ENCODE measurements around the gene TMEM123. TPM values are rescaled to one million over a fixed set of nuclear protein-coding genes. Genes with fewer than 3 reads are reported as not detected.
A peak's percentile ranks its signal among the peaks of the same experiment; 100 is the strongest.

The TMEM123 gene
- 10 to 100 TPM; 32.5 to 43.7 (median 33.1) TPM for polyA plus RNA-seq

GRCh38 chr11:102452461-102453301 is at the start of gene TMEM123:
Gene TMEM123, minus strand, starts transcription at chr11:102452765. Its CDS starts 142 bp downstream, at chr11:102452623.
- 1% methylated on average over 80 to 83 of the region's 83 CpGs for WGBS, 3 donors
- peak within 1 kb of the TSS; percentile 51 for H3K27ac ChIP-seq (ENCODE audit: low read depth, low read length)

DNA sequence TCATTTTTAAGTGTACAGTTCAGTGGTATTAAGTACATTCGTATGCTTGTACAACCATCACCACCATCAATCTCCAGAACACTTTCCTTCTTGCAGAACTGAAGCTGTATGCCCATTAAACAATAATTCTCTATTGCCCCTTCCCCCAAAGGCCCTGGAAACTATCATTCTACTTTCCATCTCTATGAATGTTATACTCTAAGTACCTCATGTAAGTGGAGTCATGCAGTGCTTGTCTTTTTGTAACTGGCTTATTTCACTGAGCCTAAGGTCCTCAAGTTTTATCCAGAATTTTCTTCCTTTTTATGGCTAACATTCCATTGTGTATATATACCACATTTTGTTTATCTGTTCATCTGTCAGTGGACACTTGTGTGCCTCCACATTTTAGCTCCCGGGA is 48.3 kb upstream of the TMEM123 start:
- no peak overlapping the region for H3K27ac ChIP-seq (ENCODE audit: low read depth, low read length)
- WGBS, 3 donors: 70 to 76% (median 70%) methylated on average over 2 of the region's 2 CpGs

GRCh38 chr11:102499931-102500330 is 47.4 kb upstream of the TMEM123 start:
- H3K27ac ChIP-seq (ENCODE audit: low read depth, low read length): no peak overlapping the region
- WGBS, 3 donors: 27 to 71% (median 46%) methylated on average over 2 of the region's 2 CpGs

- WGBS, 3 donors: 89 to 91% (median 90%) methylated on average over 3 of the region's 3 CpGs
- no peak overlapping the region for H3K27ac ChIP-seq (ENCODE audit: low read depth, low read length)
Observed at GRCh38 chr11:102499151-102499550, 46.6 kb upstream of the TMEM123 start.

DNA sequence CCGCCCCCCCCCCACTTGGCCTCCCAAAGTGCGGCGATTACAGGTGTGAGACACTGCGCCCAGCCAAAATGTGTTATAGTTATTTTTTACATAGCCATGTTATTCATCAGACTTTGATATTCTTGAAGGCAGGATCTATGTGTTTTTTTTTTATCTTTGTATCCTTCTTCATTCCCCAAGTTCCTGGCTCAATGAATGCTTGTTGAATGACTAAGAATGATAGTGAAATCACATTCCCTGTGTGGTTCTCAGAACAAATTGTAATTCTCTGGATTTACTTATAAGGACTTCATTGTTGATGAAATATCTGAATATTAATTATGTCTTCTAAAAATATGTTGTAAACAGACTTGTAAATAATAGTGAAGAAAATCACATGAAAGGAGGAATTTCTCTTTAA is 44.5 kb upstream of the TMEM123 start:
- WGBS, 3 donors: 75 to 96% (median 95%) methylated on average over 3 to 4 of the region's 4 CpGs
- H3K27ac ChIP-seq (ENCODE audit: low read depth, low read length): no peak overlapping the region

GRCh38 chr11:102495161-102496042 is 42.8 kb upstream of the TMEM123 start:
- WGBS, 3 donors: 36 to 42% (median 37%) methylated on average over 12 of the region's 12 CpGs
- H3K27ac ChIP-seq (ENCODE audit: low read depth, low read length): no peak overlapping the region

DNA sequence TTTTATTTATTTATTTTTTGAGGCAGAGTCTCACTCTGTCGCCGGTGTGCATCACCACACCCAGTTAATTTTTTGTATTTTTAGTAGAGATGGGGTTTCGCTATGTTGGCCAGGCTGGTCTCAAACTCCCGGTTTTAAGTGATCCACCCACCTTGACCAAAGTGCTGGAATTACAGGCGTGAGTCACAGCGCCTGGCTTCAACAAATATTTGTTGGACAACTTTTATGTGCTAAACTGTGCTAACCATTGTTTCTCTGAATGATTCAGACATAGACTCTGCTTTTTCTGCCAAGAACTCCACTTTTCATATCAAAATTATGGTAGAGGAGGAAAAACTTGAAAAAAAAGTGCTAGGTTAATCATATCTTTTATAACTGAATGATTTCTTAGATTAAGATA is 41.7 kb upstream of the TMEM123 start:
- H3K27ac ChIP-seq (ENCODE audit: low read depth, low read length): no peak overlapping the region
- 56 to 80% (median 80%) methylated on average over 6 of the region's 6 CpGs for WGBS, 3 donors

DNA sequence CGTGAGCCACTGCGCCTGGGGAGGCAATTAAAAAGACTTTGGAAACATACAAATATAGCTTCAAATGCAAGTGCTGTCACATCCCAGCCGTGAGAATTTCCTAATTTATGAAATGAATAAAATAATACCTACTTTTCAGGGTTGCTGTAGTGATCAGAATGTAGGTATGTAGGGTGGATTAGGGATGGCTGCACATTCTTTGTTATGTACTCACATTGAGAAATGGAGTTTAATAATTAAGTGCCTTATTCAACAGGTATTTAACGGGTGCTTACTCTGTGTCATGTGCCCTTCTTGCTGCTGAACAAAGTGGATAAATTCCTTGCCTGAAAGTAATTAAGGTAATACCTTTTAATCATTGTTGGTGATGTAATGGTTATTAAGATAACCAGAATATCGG is 41.0 kb upstream of the TMEM123 start:
- WGBS, 3 donors: 66 to 90% (median 89%) methylated on average over 5 of the region's 5 CpGs

GRCh38 chr11:102491969-102492368 is 39.4 kb upstream of the TMEM123 start:
- WGBS, 3 donors: 94 to 98% (median 97%) methylated on average over 2 of the region's 2 CpGs
- no peak overlapping the region for H3K27ac ChIP-seq (ENCODE audit: low read depth, low read length)

More for the DNA sequence above, 41.0 kb upstream of the TMEM123 start:
- H3K27ac ChIP-seq (ENCODE audit: low read depth, low read length): no peak overlapping the region

DNA sequence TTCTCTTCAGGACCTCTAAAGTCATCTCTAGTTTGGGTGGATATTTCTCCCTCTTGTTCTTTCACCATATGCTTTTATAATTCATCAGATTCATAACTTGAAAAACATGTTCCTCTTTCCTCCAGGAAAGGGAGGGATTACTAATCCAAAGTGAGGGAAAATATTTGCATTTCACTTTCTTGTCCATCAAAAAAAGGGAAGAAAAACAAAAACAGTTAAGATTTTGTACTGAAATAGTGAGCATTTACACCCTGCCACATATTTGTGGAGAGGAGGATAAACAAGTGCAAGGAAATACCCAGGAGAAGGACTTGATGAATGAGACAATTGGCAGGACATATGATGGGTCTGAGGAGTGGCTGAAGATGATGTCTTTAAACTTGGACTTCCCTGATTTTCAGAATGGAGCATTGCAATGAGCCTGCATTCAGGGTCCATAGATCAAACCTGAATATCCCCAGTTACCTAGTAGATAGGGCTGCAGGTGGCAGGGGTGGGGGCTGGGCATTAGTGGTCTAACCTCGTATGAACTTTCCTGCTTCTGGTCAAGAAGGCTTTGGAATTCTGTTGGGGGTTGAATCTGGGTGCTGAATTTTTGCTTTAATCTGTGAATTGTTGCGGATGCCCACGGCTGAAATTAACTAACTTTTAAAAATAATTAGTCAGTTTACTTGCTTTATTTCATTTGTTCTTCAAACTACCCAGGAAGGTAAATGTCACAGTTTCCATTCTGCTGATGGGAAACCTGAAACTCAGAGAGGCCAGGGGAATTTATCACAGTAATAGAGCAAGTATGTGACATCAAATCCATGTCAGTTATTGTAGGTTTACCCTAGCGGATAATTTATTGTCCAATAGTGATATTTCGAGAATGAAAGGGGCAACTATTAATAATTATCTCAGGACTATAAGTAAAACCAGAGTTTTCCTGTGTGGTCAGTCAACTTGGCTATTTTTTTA is 36.9 kb upstream of the TMEM123 start:
- no peak overlapping the region for H3K27ac ChIP-seq (ENCODE audit: low read depth, low read length)
- 67 to 73% (median 71%) methylated on average over 5 of the region's 5 CpGs for WGBS, 3 donors

DNA sequence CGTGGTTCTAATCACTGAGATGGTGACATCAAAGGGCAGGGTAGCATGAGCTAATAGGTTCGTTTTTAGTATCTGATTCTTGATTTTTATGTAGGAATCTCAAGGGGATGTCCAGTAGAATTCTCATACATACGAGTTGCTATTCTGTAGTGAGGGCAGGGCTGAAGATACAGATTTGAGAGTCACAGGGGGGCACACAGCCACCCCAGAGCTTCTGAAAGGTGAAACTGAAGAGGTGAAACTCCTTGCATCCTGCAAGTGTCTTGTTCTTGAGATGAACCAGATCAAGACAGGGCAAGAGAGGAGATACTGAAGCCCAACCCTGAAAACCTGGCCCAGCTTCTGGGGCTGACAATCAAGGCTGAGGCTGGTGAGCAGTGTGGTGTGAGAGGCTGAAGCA is 35.6 kb upstream of the TMEM123 start:
- no peak overlapping the region for H3K27ac ChIP-seq (ENCODE audit: low read depth, low read length)
- WGBS, 3 donors: 72 to 85% (median 76%) methylated on average over 3 of the region's 3 CpGs

DNA sequence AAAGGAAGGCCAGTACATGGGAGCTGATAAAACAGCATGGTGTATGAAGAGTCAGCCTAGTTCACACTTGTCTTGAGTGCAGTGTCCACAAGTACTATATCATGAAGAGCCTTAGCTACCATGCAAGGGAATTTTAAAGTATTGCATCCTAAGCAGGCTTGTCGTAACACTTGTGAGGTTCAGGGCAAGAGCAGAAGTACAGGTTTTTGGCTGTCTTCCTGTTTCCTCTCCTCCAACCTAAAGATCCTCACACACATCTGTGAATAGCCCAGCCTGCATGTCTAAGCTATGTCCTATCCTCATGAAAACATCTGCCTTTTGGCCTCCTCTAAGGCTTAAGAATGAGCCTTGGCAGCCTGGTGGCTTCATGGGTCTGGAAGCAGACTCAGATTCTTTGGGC is 34.6 kb upstream of the TMEM123 start:
- 48 to 91% (median 59%) methylated on average over 1 of the region's 1 CpG for WGBS, 3 donors

DNA sequence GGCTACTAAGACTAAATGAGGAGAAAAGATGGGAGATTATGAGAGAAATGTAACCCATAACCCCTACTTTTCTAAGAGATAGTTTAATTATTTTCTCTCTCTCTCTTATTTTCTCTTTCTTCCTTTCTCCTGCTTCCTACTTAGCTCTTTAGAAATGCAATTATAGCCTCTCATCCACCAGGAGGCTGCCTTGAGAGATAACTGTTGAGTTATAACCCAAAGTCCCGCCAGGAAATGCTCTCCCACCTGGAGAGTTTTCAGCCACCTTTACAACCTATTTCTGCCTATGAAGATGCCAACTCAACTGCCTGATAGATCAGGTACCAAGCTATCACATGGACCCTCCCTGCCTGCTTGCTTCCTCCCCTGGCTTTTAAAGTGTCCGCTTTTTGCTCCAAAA is 34.0 kb upstream of the TMEM123 start:
- 93 to 95% (median 95%) methylated on average over 2 of the region's 2 CpGs for WGBS, 3 donors

More for the DNA sequence above, 34.6 kb upstream of the TMEM123 start:
- H3K27ac ChIP-seq (ENCODE audit: low read depth, low read length): no peak overlapping the region

DNA sequence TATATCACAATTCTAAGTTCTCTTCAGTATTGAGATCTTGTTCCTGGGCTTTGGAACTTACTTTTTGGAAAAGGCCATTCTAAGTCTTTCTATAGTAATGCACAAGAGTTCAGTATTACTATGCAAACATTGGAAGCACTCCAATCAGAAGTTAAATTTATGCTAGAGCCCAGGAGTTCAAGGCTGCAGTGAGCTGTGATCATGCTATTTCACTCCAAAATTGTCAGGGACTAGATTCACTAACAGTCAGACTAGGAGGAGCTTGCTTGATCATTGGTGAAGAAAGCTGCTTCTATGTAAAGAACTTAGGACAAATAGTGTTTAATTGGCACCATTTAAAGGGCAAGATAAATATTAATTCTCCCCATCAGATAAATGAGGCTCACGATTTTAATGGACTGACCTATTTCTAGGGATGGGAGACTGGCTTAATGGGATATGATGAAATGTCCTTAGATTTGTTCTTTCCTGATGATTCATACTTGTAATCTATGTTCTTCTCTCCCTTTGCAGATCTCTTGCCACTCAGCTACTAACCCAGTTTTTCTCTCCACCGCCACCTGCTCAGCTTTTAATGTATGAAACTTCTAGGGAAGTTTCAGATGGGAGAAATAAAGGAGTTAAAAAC is 32.6 kb upstream of the TMEM123 start:
- 61 to 86% (median 71%) methylated on average over 2 of the region's 2 CpGs for WGBS, 3 donors
- H3K27ac ChIP-seq (ENCODE audit: low read depth, low read length): no peak overlapping the region

More for the DNA sequence above, 34.0 kb upstream of the TMEM123 start:
- no peak overlapping the region for H3K27ac ChIP-seq (ENCODE audit: low read depth, low read length)

GRCh38 chr11:102482433-102482832 is 29.9 kb upstream of the TMEM123 start:
- WGBS, 3 donors: 61 to 81% (median 63%) methylated on average over 3 of the region's 3 CpGs
- H3K27ac ChIP-seq (ENCODE audit: low read depth, low read length): no peak overlapping the region

- H3K27ac ChIP-seq (ENCODE audit: low read depth, low read length): no peak overlapping the region
- WGBS, 3 donors: 93 to 97% (median 97%) methylated on average over 2 of the region's 2 CpGs
Observed at GRCh38 chr11:102479733-102480132, 27.2 kb upstream of the TMEM123 start.

DNA sequence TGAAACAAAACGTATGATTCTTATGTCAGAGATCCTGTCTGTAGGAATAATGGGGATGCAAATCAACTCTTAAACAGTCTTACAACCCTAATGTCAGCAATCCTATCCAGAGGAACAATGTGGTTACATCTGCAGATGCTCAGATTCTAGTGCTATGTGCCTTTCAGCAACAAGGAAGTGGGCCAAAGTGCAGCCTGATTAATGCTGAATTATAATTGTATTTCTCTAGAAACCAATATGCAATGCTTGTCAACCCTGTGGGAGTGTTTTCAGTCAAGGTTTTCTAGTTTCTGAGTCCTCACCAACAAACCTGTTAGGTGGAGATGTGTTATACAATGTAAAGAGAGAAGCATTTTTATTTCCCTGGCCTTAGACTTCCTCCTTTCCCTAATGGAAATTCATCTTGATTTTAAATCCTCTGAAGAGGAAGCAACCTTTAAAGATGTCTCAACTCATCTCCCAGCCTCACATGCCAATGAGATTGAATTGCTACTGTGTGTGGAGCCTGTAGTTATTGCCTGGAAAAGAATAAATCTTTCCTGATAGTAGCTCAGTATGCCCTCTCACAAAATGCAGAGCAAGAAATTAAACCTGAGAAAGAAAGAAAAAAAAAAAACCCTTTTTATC is 26.2 kb upstream of the TMEM123 start:
- WGBS, 3 donors: 72 to 83% (median 75%) methylated on average over 1 of the region's 1 CpG

More for the DNA sequence above, 26.2 kb upstream of the TMEM123 start:
- H3K27ac ChIP-seq (ENCODE audit: low read depth, low read length): no peak overlapping the region

Data from adipose tissue (tissue), 3 donors.